Esophagus muscularis mucosa (tissue), 4 donors: ENCODE measurements around the gene RPS6KA5. TPM values are rescaled to one million over a fixed set of nuclear protein-coding genes. Genes with fewer than 3 reads are reported as not detected.
A peak's percentile ranks its signal among the peaks of the same experiment; 100 is the strongest.

Source experiments
- DNase-seq: peaks from one replicate; pipeline ENCODE4 v3.0.0-alpha.2; 2017; ENCODE audit errors: extremely low spot score
- H3K27ac ChIP-seq, 4 donors: fragments of 200-600 bp; sonication (generic); replicated peaks in 1 of 4; 1 replicate in 3 of 4; 2 replicates in 1 of 4; pipeline ENCODE4 v1.5.1; 2016 to 2019; ENCODE audit warnings: mild to moderate bottlenecking in 1 of 4
- H3K27me3 ChIP-seq, 4 donors: fragments of 200-600 bp; sonication (generic); one replicate each; pipeline versions ENCODE4 v1.5.1 to v1.6.0; 2016 to 2019
- H3K36me3 ChIP-seq, 4 donors: fragments of 200-600 bp; sonication (generic); one replicate each; pipeline ENCODE4 v1.5.1; 2016 to 2019
- H3K4me1 ChIP-seq, 4 donors: fragments of 200-600 bp; sonication (generic); one replicate each; pipeline ENCODE4 v1.5.1; 2016 to 2019
- H3K4me3 ChIP-seq, 4 donors: fragments of 200-600 bp; sonication (generic); 1 replicate in 2 of 4; 2 replicates in 2 of 4; pipeline ENCODE4 v1.5.1; 2016 to 2019; ENCODE audit warnings: mild to moderate bottlenecking in 4 of 4, moderate library complexity in 1 of 4
- H3K9me3 ChIP-seq, 4 donors: fragments of 200-600 bp; sonication (generic); 1 replicate in 3 of 4; 2 replicates in 1 of 4; pipeline ENCODE4 v1.5.1; 2016 to 2019
- EP300 ChIP-seq: sonication (generic); formaldehyde crosslinking; IDR thresholded peaks from one replicate; pipeline ENCODE4 v1.6.1; 2017; ENCODE audit warnings: antibody characterized with exemption
- POLR2A ChIP-seq: fragments of 450-650 bp; IDR thresholded peaks from one replicate; pipeline ENCODE4 v1.6.1; 2017; ENCODE audit warnings: antibody characterized with exemption, moderate library complexity, mild to moderate bottlenecking, low read depth
- POLR2AphosphoS5 ChIP-seq, 2 donors: sonication (generic); formaldehyde crosslinking; IDR thresholded peaks; one replicate each; pipeline ENCODE4 v1.6.1; 2017; ENCODE audit warnings: antibody characterized with exemption in 2 of 2
- WGBS: methylation state at CpG from one replicate; pipeline ENCODE4 v1.1.5; 2018; 5-methylcytosine and 5-hydroxymethylcytosine counted together
- intact Hi-C: fragments of 100-400 bp; cut with DNase I; formaldehyde crosslinking; loops from one replicate; pipeline ENCODE4 v1.15.1; 2023
- total RNA-seq, 4 donors: library from RNA; depleted of rRNA; stranded (reverse); fragments of >200 nt; gene quantifications; one replicate each; pipeline versions ENCODE4 v1.1.0 to v1.2.1, GENCODE V29; 2016
- TF ChIP-seq, protein P1 (sequence below), 3 experiments: fragments of 200-600 bp in 2 of 3; fragments of 450-650 bp in 1 of 3; sonication (generic) in 2 of 3; IDR thresholded peaks; one replicate each; pipeline ENCODE4 v1.5.1; 2017 to 2019; ENCODE audit warnings: antibody characterized with exemption in 3 of 3, mild to moderate bottlenecking in 2 of 3, moderate library complexity in 1 of 3

Gene RPS6KA5
- total RNA-seq, 4 donors from 2014 or later, result 30.8 to 40.6 (median 35.0) TPM

DNA sequence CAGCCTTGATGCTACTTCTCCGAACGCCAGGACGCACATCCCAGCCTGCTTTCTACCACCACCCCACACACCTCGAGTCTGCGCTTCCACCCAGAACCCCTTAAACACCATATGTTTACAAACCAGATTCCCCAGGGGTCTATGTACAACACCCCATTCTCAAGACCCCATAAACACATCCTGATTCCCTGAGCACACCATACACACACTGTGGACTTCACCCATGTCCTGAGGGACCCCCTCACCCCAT is 244.9 kb downstream of the RPS6KA5 start:
- Histone ChIP-seq H3K4me1 (peaks cover 18 to 52% (median 29%) of the 10 kb centered on the region in 4 donors), H3K9me3 (peaks cover 0 to 4% (median 0%) of the 10 kb centered on the region in 4 donors), H3K27me3 (no peaks in the 10 kb centered on the region), H3K36me3 (no peaks in the 10 kb centered on the region), H3K27ac (peak overlapping the region in 3 of 4 donors; percentile 58 to 70 (median 68)), H3K4me3 (peak overlapping the region; percentile 76 to 90 (median 78))
- intact Hi-C loops, result loop anchor here (5.0 kb wide), 1 partner anchor 513 kb away; no protein-coding TSS in a partner anchor
- TF ChIP-seq EP300 (no peak), POLR2AphosphoS5 (IDR thresholded peaks at IDR 0.05) (no peak), POLR2A (no peak)
- TF ChIP-seq, protein P1, sequence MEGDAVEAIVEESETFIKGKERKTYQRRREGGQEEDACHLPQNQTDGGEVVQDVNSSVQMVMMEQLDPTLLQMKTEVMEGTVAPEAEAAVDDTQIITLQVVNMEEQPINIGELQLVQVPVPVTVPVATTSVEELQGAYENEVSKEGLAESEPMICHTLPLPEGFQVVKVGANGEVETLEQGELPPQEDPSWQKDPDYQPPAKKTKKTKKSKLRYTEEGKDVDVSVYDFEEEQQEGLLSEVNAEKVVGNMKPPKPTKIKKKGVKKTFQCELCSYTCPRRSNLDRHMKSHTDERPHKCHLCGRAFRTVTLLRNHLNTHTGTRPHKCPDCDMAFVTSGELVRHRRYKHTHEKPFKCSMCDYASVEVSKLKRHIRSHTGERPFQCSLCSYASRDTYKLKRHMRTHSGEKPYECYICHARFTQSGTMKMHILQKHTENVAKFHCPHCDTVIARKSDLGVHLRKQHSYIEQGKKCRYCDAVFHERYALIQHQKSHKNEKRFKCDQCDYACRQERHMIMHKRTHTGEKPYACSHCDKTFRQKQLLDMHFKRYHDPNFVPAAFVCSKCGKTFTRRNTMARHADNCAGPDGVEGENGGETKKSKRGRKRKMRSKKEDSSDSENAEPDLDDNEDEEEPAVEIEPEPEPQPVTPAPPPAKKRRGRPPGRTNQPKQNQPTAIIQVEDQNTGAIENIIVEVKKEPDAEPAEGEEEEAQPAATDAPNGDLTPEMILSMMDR (IDR thresholded peaks at IDR 0.05), result no peak
- WGBS, result 6% methylated on average over 5 of the region's 5 CpGs
- DNase-seq, result no peak

DNA sequence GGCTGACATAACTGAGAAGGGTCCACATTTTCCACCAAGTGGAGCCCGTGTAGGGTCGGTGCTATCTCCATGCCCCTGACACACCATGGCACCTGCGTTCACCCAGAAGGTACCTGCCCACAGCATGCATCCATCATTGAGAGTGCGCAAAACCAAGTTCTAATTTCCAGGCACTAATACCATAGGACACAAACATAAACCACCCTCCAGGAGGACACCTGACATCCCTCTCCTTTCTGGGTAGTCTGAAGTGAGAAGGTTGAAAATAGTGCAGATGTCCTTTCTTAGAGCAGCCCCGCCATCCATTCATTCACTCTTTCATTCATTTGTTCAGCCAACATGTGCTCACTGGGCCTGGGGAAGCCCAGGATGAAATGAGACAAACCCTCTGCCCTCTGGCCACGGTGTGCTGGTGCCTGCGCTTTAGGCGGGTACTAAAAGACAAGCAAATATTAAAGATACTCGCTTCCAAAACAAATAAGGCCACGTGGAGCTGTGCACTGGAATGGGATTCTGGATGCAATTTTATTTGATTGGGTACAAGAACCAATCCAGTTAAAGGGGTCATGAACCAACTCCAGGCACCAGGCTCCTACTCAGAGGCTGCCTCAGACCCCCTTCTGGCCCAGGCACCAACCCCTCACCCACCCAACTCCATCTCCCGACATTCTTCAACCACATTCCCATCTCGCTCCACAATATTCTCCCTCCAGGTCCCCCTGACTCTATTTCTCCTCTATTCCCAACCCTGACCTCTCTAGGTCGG is 245.5 kb downstream of the RPS6KA5 start:
- H3K36me3 ChIP-seq, result no peaks in the 10 kb centered on the region
- no peak for TF ChIP-seq EP300
- TF ChIP-seq POLR2A, result no peak
- TF ChIP-seq POLR2AphosphoS5 (IDR thresholded peaks at IDR 0.05), result no peak
- TF ChIP-seq, protein P1 (IDR thresholded peaks at IDR 0.05), result no peak
- peaks cover 0 to 4% (median 0%) of the 10 kb centered on the region in 4 donors for H3K9me3 ChIP-seq
- peak overlapping the region in 3 of 4 donors; percentile 58 to 70 (median 68) for H3K27ac ChIP-seq
- peak overlapping the region; percentile 76 to 90 (median 78) for H3K4me3 ChIP-seq
- intact Hi-C loops, result loop anchor here (5.0 kb wide), 2 partner anchors 53 to 513 kb away; no protein-coding TSS in a partner anchor
- peaks cover 20 to 57% (median 33%) of the 10 kb centered on the region in 4 donors for H3K4me1 ChIP-seq
- no peaks in the 10 kb centered on the region for H3K27me3 ChIP-seq
- DNase-seq, result no peak
- whole genome bisulfite sequencing, result 42% methylated on average over 11 of the region's 13 CpGs

- no peak overlapping the region for H3K27ac ChIP-seq
- DNase-seq, result no peak
- H3K9me3 ChIP-seq, result peaks cover 0 to 4% (median 0%) of the 10 kb centered on the region in 4 donors
- no peak overlapping the region for H3K4me3 ChIP-seq
- WGBS, result 71% methylated on average over 5 of the region's 5 CpGs
- H3K36me3 ChIP-seq, result no peaks in the 10 kb centered on the region
- H3K4me1 ChIP-seq, result peaks cover 35 to 71% (median 44%) of the 10 kb centered on the region in 4 donors
- no peaks in the 10 kb centered on the region for H3K27me3 ChIP-seq
- TF ChIP-seq, protein P1 (IDR thresholded peaks at IDR 0.05), result no peak
- intact Hi-C loops, result loop anchor here (5.0 kb wide), 1 partner anchor 51 kb away; no protein-coding TSS in a partner anchor
Observed at GRCh38 chr14:90813442-90813841, 247.0 kb downstream of the RPS6KA5 start.

DNA sequence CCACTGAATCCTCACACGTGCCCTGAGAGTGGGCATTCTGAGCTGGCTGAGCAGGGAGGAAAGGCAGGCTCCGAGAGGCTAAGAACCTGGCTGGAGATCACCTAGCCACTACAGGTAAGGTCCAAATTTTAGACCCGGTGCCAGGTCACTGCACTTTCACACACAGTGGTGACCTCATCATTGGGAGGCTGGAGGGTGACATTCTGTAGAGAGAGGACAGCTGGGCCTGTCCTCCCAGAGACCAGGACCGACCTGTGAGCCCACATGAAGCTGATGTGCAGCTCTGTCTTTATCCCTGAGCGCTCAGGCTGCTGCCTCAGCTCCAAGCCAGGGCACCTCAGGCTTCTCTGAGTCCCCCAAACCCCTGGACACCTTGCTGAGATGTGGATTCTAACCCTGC is 248.3 kb downstream of the RPS6KA5 start:
- intact Hi-C loops, result loop anchor here (5.0 kb wide), 1 partner anchor 50 kb away; no protein-coding TSS in a partner anchor
- peaks cover 48 to 85% (median 58%) of the 10 kb centered on the region in 4 donors for H3K4me1 ChIP-seq

More for the DNA sequence above, 248.3 kb downstream of the RPS6KA5 start:
- 100% methylated on average over 3 of the region's 5 CpGs for WGBS
- Histone ChIP-seq H3K27me3 (no peaks in the 10 kb centered on the region), H3K9me3 (peaks cover 0 to 3% (median 0%) of the 10 kb centered on the region in 4 donors), H3K27ac (no peak overlapping the region), H3K4me3 (no peak overlapping the region), H3K36me3 (no peaks in the 10 kb centered on the region)
- TF ChIP-seq, protein P1 (IDR thresholded peaks at IDR 0.05), result no peak
- no peak for TF ChIP-seq POLR2AphosphoS5 (IDR thresholded peaks at IDR 0.05)
- no peak for TF ChIP-seq POLR2A
- no peak for TF ChIP-seq EP300
- no peak for DNase-seq
